Lung (tissue), 12 donors: Measurements from ENCODE around the gene PNKD. TPM values are rescaled to one million over a fixed set of nuclear protein-coding genes. Genes with fewer than 3 reads are reported as not detected.

Experiments used
- ATAC-seq: fragments of 200-7000 bp; cut with Tn5 transposase; one replicate; pipeline ENCODE4 v1.9.1; 2020; ENCODE audit warnings: moderate number of reproducible peaks; ENCODE audit not compliant: insufficient read depth, low FRiP score
- DNase-seq, 3 donors: peaks; one replicate each; pipeline ENCODE4 v3.0.0-alpha.2; 2013 to 2017
- H3K27ac ChIP-seq, 2 donors: one replicate each; pipeline ENCODE4 v1.5.1; 2013; ENCODE audit warnings: mild to moderate bottlenecking in 2 of 2, moderate library complexity in 2 of 2, control low read depth in 1 of 2, inconsistent platforms in 1 of 2, low read depth in 1 of 2, low read length in 1 of 2
- H3K27me3 ChIP-seq, 3 donors: one replicate each; pipeline ENCODE4 v1.5.1; 2013; ENCODE audit warnings: low read length in 2 of 3; ENCODE audit not compliant: control insufficient read depth in 3 of 3, insufficient read depth in 3 of 3
- H3K36me3 ChIP-seq, 4 donors: one replicate each; pipeline ENCODE4 v1.5.1; 2013; ENCODE audit warnings: low read length in 4 of 4, mild to moderate bottlenecking in 1 of 4, moderate library complexity in 1 of 4; ENCODE audit not compliant: control insufficient read depth in 4 of 4, insufficient read depth in 4 of 4
- H3K4me1 ChIP-seq, 5 donors: one replicate each; pipeline ENCODE4 v1.5.1; 2013; ENCODE audit warnings: low read length in 5 of 5, mild to moderate bottlenecking in 2 of 5, moderate library complexity in 1 of 5; ENCODE audit not compliant: control insufficient read depth in 5 of 5, insufficient read depth in 5 of 5
- H3K4me3 ChIP-seq: one replicate; pipeline ENCODE4 v1.5.1; 2013; ENCODE audit warnings: mild to moderate bottlenecking, control low read depth, moderate library complexity
- H3K9ac ChIP-seq, 2 donors: one replicate each; pipeline ENCODE4 v1.5.1; 2013; ENCODE audit warnings: low read length in 2 of 2, control low read depth in 1 of 2; ENCODE audit not compliant: insufficient read depth in 1 of 2
- H3K9me3 ChIP-seq, 4 donors: one replicate each; pipeline ENCODE4 v1.5.1; 2013; ENCODE audit warnings: low read length in 3 of 4, mild to moderate bottlenecking in 1 of 4, moderate library complexity in 1 of 4; ENCODE audit not compliant: control insufficient read depth in 4 of 4, insufficient read depth in 3 of 4
- CTCF ChIP-seq: IDR thresholded peaks from 2 replicates; pipeline ENCODE4 v1.5.1; 2012; ENCODE audit warnings: mild to moderate bottlenecking; ENCODE audit errors: control extremely low read depth, extremely low read depth
- WGBS, 2 donors: extraction: QIAGEN DNeasy Blood & Tissue Kit; methylation state at CpG; one replicate each; pipeline ENCODE4 v1.1.7; 2013; 5-methylcytosine and 5-hydroxymethylcytosine counted together
- polyA plus RNA-seq, 2 donors: library from polyadenylated mRNA; stranded (reverse); fragments of 200-250 nt; gene quantifications; one replicate each; pipeline ENCODE4 v1.2.1, GENCODE V29; 2013
- total RNA-seq, 2 donors: library from RNA; depleted of rRNA in 1 of 2; stranded (reverse); fragments of >200 nt in 1 of 2; gene quantifications; one replicate each; pipeline ENCODE4 v1.2.1, GENCODE V29; 2014 to 2021
- donor health status: control.
- donor health status: control.
- donor health status: Bipolar disorder and iron deficiency.
- donor health status: healthy.
- donor health status: DM: yes; HTN: yes; CAD: no.

Gene PNKD
- total and polyA plus RNA-seq, 4 donors: 83.8 to 137 (median 114) TPM

GRCh38 chr2:218344755-218345417 is 74.6 kb downstream of the PNKD start:
- peaks cover 0 to 26% (median 8%) of the 10 kb centered on the region in 4 donors for H3K36me3 ChIP-seq
- no peak overlapping the region for H3K9ac ChIP-seq
- no peak overlapping the region for H3K27ac ChIP-seq
- WGBS, 2 donors: 95% methylated on average over 22 of the region's 22 CpGs
- no peak overlapping the region for H3K4me3 ChIP-seq
- no peak for TF ChIP-seq CTCF
- ATAC-seq (no peak), DNase-seq (no peak)
- H3K4me1 ChIP-seq: no peaks in the 10 kb centered on the region
- H3K27me3 ChIP-seq: no peaks in the 10 kb centered on the region
- no peaks in the 10 kb centered on the region for H3K9me3 ChIP-seq

GRCh38 chr2:218345491-218346236 is 75.3 kb downstream of the PNKD start:
- no peak overlapping the region for H3K27ac ChIP-seq

GRCh38 chr2:218347172-218347571 is 76.9 kb downstream of the PNKD start:
- WGBS, 2 donors: 89 to 96% methylated on average over 5 of the region's 5 CpGs
- DNase-seq (no peak), ATAC-seq (no peak)
- Histone ChIP-seq H3K9me3 (no peaks in the 10 kb centered on the region), H3K9ac (no peak overlapping the region), H3K27ac (no peak overlapping the region), H3K36me3 (peaks cover 0 to 18% (median 6%) of the 10 kb centered on the region in 4 donors), H3K27me3 (no peaks in the 10 kb centered on the region), H3K4me3 (no peak overlapping the region), H3K4me1 (no peaks in the 10 kb centered on the region)
- TF ChIP-seq CTCF: no peak

More at GRCh38 chr2:218345491-218346236, 75.3 kb downstream of the PNKD start:
- Histone ChIP-seq H3K9me3 (no peaks in the 10 kb centered on the region), H3K4me1 (no peaks in the 10 kb centered on the region), H3K4me3 (no peak overlapping the region), H3K27me3 (no peaks in the 10 kb centered on the region), H3K9ac (no peak overlapping the region), H3K36me3 (peaks cover 0 to 23% (median 8%) of the 10 kb centered on the region in 4 donors)
- TF ChIP-seq CTCF: no peak
- 87 to 88% methylated on average over 12 of the region's 12 CpGs for WGBS, 2 donors
- ATAC-seq (no peak), DNase-seq (peak in 1 of 3 donors; percentile 53)
